RWPE1 (cell line): ENCODE data around the gene RBM26.

Experiments used
- CTCF ChIA-PET: fragments of 350-600 bp; sonication (Branson Sonifier 250); formaldehyde crosslinking; extraction: SDS; loops from one replicate; lab custom pipeline; 2021; lab: Yijun Ruan, JAX
- POLR2A ChIA-PET: fragments of 400-600 bp; formaldehyde crosslinking; extraction: SDS; loops from one replicate; lab custom pipeline; 2020; ENCODE audit warnings: antibody characterized with exemption; ENCODE audit not compliant: low non-redundant PET; lab: Yijun Ruan, JAX
- DNase-seq: peaks from one replicate; pipeline ENCODE4 v3.0.0; 2012; ENCODE audit warnings: low spot score
- H3K27ac ChIP-seq: fragments of 450-650 bp; 2 replicates; pipeline ENCODE4 v1.5.1; 2017
- TF ChIP-seq, protein P1 (sequence below): fragments of 450-650 bp; conservative IDR thresholded peaks from 2 replicates; pipeline ENCODE4 v1.5.1; 2017; ENCODE audit warnings: low read depth, mild to moderate bottlenecking

RBM26 gene

GRCh38 chr13:79405831-79406596, at the start of gene RBM26:
TSS of gene RBM26 (minus strand) at chr13:79406255. CDS start at chr13:79405774, 481 bp downstream.
- peak; percentile 93 for DNase-seq
- ChIA-PET CTCF (interaction anchor here (0.6 to 1.0 kb wide), 3 partner anchors 10 to 136 kb away, joined by 3 to 6 read pairs (median 4); no protein-coding TSS in a partner anchor), POLR2A (no interaction called here)
- peak within 1 kb of the TSS; percentile 91 for H3K27ac ChIP-seq
- TF ChIP-seq, protein P1, sequence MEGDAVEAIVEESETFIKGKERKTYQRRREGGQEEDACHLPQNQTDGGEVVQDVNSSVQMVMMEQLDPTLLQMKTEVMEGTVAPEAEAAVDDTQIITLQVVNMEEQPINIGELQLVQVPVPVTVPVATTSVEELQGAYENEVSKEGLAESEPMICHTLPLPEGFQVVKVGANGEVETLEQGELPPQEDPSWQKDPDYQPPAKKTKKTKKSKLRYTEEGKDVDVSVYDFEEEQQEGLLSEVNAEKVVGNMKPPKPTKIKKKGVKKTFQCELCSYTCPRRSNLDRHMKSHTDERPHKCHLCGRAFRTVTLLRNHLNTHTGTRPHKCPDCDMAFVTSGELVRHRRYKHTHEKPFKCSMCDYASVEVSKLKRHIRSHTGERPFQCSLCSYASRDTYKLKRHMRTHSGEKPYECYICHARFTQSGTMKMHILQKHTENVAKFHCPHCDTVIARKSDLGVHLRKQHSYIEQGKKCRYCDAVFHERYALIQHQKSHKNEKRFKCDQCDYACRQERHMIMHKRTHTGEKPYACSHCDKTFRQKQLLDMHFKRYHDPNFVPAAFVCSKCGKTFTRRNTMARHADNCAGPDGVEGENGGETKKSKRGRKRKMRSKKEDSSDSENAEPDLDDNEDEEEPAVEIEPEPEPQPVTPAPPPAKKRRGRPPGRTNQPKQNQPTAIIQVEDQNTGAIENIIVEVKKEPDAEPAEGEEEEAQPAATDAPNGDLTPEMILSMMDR = no peak

GRCh38 chr13:79455331-79455730, 49.3 kb upstream of the RBM26 start:
- no peak for DNase-seq
- ChIA-PET POLR2A (no interaction called here), CTCF (no interaction called here)
- no peak overlapping the region for H3K27ac ChIP-seq
- TF ChIP-seq, protein P1 = no peak

- ChIA-PET POLR2A (no interaction called here), CTCF (no interaction called here)
- no peak for DNase-seq
- TF ChIP-seq, protein P1 = no peak
- no peak overlapping the region for H3K27ac ChIP-seq
Observed at GRCh38 chr13:79452239-79452913, 46.3 kb upstream of the RBM26 start.

DNA sequence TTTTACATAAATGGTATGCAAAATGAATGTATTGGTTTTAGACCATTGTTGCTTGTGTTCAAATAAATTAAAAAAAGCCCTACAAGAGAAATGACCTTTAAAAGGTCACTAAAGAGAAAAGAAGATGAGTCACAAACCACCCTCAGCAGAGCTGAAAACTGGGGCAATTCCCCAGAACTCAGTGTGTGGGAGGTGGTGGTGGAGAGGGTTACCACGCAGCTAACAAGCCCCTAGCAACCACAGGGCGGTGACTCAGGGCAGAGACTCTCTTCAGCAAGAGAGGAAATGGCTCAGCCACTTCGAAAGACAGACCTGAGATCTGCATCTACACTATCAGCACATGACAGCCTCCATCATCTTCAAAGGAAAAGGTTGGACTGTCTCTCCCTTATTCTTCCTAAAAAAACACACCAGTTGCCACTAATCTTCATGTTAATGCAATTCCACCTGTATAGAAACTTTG, 45.5 kb upstream of the RBM26 start:
- peak; percentile 53 for DNase-seq
- ChIA-PET CTCF (interaction anchor here (0.6 kb wide), 1 partner anchor 90 kb away, joined by 3 read pairs; no protein-coding TSS in a partner anchor), POLR2A (no interaction called here)
- TF ChIP-seq, protein P1 = no peak
- no peak overlapping the region for H3K27ac ChIP-seq

DNA sequence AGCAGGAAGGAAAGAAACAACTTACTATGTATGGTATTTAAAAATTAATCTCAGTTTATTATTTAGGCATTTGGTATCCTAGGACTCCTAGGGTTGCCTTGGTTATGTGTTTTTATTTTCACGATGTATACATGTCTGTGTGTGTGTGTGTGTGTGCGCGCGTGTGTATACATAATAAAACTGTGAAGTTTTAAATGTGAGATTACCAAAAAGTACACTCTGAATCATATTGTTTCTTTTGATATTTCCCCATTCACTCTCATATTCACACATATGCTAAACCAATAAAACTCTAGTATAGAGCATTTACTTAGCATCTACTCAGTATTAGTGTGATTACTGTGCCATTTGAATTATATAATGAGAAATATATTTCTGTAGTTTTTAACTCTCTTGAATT, 44.1 kb upstream of the RBM26 start:
- POLR2A ChIA-PET = no interaction called here
- CTCF ChIA-PET = interaction anchor here (0.6 kb wide), 1 partner anchor 22 kb away, joined by 4 read pairs; no protein-coding TSS in a partner anchor
- no peak for DNase-seq
- TF ChIP-seq, protein P1 = no peak
- H3K27ac ChIP-seq = no peak overlapping the region

DNA sequence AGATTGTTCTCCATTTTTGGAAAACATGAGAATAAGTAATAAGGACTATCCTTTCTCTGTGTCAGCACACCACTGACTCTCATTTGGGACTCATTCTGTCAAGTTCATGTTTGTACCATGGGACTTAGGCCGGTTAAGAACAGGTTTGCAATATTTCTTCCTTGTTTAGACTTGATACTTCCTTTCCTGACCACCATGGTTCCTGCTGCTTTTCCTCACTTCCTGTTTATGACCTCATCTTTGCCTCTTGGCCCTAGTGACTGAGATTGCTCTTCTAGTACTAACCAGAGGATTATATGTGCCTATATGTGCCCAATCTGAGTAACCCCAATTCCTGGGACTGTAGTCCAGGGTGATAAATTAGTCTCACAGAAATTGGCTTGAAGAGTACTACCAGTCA, 42.4 kb upstream of the RBM26 start:
- H3K27ac ChIP-seq = no peak overlapping the region
- POLR2A ChIA-PET = no interaction called here
- TF ChIP-seq, protein P1 = no peak
- CTCF ChIA-PET = interaction anchor here (1.1 kb wide), 1 partner anchor 99 kb away, joined by 3 read pairs; no protein-coding TSS in a partner anchor
- no peak for DNase-seq
